DMS79 (cell line): ENCODE measurements around the gene MRPL2.
A peak's percentile ranks its signal among the peaks of the same experiment; 100 is the strongest.
"Not testable (repeated sequence)": the region's sequence is repeated elsewhere in the genome, so short reads cannot be mapped to it uniquely, and the experiment has no call there.

Experiments
- DNase-seq: peaks from one replicate; lab custom pipeline; 2025; lab: John Stamatoyannopoulos, UW

The MRPL2 gene

GRCh38 chr6:43082806-43083655 lies 23.8 kb upstream of the MRPL2 start:
- DNase-seq = no peak

- not testable (repeated sequence) for DNase-seq
These were observed 22.7 kb upstream of the MRPL2 start for GRCh38 chr6:43081922-43082321.

- no peak for DNase-seq
These were observed 21.8 kb upstream of the MRPL2 start for GRCh38 chr6:43081043-43081442.

GRCh38 chr6:43078691-43079090 lies 19.5 kb upstream of the MRPL2 start:
- no peak for DNase-seq

- DNase-seq = no peak
These were observed 18.8 kb upstream of the MRPL2 start for GRCh38 chr6:43077981-43078511.

- no peak for DNase-seq
These were observed 18.1 kb upstream of the MRPL2 start for GRCh38 chr6:43077333-43077809.

- peak; percentile 28 for DNase-seq
These were observed 17.5 kb upstream of the MRPL2 start for GRCh38 chr6:43076464-43077332.

- DNase-seq = peak; percentile 71
These were observed 16.6 kb upstream of the MRPL2 start, which contains the start of gene PTK7 for GRCh38 chr6:43075670-43076463. TSS of gene PTK7 (plus strand) at chr6:43076314. CDS start at chr6:43076489, 175 bp downstream.

- no peak for DNase-seq
These were observed 15.8 kb upstream of the MRPL2 start for GRCh38 chr6:43074847-43075669.

GRCh38 chr6:43070028-43070632 lies 10.9 kb upstream of the MRPL2 start:
- DNase-seq = peak; percentile 46

- DNase-seq = no peak
These were observed 3.6 kb upstream of the MRPL2 start for GRCh38 chr6:43062818-43063217.

- no peak for DNase-seq
These were observed 2.6 kb upstream of the MRPL2 start for GRCh38 chr6:43061861-43062260.

- no peak for DNase-seq
These were observed 1.8 kb upstream of the MRPL2 start for GRCh38 chr6:43060755-43061633.

- DNase-seq = peak; percentile 31
These were observed 960 bp upstream of the MRPL2 start for GRCh38 chr6:43060034-43060754.

- DNase-seq = no peak
These were observed 703 bp downstream of the MRPL2 start for GRCh38 chr6:43058531-43058930.

- no peak for DNase-seq
These were observed 3.3 kb downstream of the MRPL2 start for GRCh38 chr6:43055966-43056365.

- no peak for DNase-seq
These were observed 4.9 kb downstream of the MRPL2 start for GRCh38 chr6:43054206-43054943.
